BE2C (cell line): ENCODE measurements around the gene SLC5A11.
A peak's percentile ranks its signal among the peaks of the same experiment; 100 is the strongest.

Source experiments
- DNase-seq: peaks from one replicate; pipeline ENCODE4 v3.0.0-alpha.2; 2020
- H3K27me3 ChIP-seq: fragments of 250-450 bp; sonication (Bioruptor Pico); 2 replicates; pipeline ENCODE4 v1.5.1; 2020; ENCODE audit warnings: mild to moderate bottlenecking
- H3K36me3 ChIP-seq: fragments of 250-450 bp; sonication (Bioruptor Pico); 2 replicates; pipeline ENCODE4 v1.5.1; 2020; ENCODE audit warnings: mild to moderate bottlenecking
- H3K4me1 ChIP-seq: fragments of 250-450 bp; sonication (Bioruptor Pico); 2 replicates; pipeline ENCODE4 v1.5.1; 2020
- H3K4me3 ChIP-seq: 2 replicates; pipeline ENCODE4 v1.5.1; 2011; ENCODE audit warnings: low read depth, low read length
- H3K9me3 ChIP-seq: fragments of 250-450 bp; sonication (Bioruptor Pico); 2 replicates; pipeline ENCODE4 v1.5.1; 2020
- TF ChIP-seq, protein P1 (sequence below): IDR thresholded peaks from 2 replicates; pipeline ENCODE4 v1.5.1; 2012; ENCODE audit warnings: mild to moderate bottlenecking, low read depth, low read length

The SLC5A11 gene

DNA sequence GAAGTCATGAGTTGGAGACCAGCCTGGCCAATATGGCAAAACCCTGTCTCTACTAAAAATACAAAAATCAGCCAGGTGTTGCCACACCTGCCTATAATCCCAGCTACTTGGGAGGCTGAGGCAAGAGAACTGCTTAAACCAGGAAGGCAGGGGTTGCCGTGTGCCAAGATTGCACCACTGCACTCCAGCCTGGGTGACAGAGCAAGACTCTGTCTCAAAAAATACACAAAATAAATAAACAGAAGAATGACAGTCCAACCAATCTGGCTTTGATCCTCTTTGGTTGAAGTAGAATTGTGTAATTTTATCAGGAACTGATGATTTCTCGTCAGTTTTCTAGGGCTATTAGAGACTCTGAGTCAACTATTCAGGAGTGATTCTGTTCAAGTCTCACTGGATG is 79.4 kb downstream of the SLC5A11 start:
- TF ChIP-seq, protein P1, sequence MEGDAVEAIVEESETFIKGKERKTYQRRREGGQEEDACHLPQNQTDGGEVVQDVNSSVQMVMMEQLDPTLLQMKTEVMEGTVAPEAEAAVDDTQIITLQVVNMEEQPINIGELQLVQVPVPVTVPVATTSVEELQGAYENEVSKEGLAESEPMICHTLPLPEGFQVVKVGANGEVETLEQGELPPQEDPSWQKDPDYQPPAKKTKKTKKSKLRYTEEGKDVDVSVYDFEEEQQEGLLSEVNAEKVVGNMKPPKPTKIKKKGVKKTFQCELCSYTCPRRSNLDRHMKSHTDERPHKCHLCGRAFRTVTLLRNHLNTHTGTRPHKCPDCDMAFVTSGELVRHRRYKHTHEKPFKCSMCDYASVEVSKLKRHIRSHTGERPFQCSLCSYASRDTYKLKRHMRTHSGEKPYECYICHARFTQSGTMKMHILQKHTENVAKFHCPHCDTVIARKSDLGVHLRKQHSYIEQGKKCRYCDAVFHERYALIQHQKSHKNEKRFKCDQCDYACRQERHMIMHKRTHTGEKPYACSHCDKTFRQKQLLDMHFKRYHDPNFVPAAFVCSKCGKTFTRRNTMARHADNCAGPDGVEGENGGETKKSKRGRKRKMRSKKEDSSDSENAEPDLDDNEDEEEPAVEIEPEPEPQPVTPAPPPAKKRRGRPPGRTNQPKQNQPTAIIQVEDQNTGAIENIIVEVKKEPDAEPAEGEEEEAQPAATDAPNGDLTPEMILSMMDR, result no peak
- Histone ChIP-seq H3K9me3 (no peaks in the 10 kb centered on the region), H3K4me1 (no peaks in the 10 kb centered on the region), H3K27me3 (no peaks in the 10 kb centered on the region), H3K36me3 (peaks cover 19% of the 10 kb centered on the region), H3K4me3 (no peak overlapping the region)
- DNase-seq, result no peak

DNA sequence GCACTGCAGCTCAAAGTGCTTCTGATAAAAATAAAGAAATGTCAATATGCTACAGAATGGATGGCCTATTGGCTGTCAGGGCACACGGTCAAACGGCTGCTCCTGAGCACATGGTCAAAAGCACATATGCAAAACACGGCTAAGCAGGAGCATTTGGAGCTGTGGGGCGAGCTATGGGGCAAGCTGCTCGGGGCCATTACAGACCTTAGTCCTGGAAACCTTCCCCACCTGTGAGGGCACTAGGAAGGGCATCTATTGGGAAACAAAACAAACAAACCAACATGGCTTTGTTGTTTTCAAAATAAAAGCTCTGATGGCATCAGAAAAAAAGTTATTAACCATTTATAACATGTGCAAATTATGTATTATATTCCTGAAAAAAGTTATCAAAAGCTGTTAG is 83.6 kb downstream of the SLC5A11 start:
- H3K4me3 ChIP-seq, result no peak overlapping the region
- peaks cover 19% of the 10 kb centered on the region for H3K36me3 ChIP-seq
- no peaks in the 10 kb centered on the region for H3K4me1 ChIP-seq
- no peaks in the 10 kb centered on the region for H3K27me3 ChIP-seq
- DNase-seq, result no peak
- H3K9me3 ChIP-seq, result no peaks in the 10 kb centered on the region
- TF ChIP-seq, protein P1, result no peak

DNA sequence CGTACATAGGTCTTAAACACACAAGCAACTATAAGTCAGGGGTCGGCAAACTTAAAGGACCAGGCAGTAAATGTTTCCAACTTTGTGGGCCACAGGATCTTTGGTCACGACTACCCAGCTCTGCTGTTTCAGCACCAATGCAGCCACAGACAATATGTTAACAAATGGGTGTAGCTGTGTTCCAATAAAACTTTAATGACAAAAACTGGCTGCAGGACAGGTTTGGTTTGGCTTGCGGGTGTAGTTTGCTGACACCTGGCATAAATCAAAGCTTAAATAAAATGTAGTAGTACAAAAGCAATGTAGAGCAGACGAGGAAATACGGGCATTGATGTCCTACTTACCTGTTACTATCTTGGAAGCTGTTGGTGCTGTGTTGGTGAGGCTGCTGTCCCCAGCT is 84.7 kb downstream of the SLC5A11 start:
- no peak overlapping the region for H3K4me3 ChIP-seq
- H3K9me3 ChIP-seq, result no peaks in the 10 kb centered on the region
- no peaks in the 10 kb centered on the region for H3K4me1 ChIP-seq
- no peak for DNase-seq
- peaks cover 22% of the 10 kb centered on the region for H3K36me3 ChIP-seq
- TF ChIP-seq, protein P1, result no peak
- no peaks in the 10 kb centered on the region for H3K27me3 ChIP-seq

DNA sequence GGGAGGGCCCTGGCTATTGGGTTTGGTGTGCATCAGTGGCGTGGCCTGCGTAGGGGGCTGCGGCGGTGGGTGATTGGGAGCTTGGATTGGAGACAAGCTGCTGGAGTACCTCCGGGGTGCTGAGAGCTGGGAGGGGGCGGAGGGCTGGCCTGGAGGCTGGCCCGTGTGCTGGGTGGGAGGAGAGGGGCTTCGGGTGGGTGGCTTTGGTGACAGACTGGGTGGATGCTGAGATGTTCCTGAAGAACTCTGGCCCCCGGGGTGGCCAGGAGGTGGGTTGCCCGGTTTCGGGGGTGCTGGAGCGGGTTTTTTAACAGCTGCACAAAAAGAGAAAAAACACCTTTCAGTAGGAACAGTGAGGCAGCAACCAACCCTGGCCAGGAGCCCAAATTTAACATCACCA is 85.3 kb downstream of the SLC5A11 start:
- TF ChIP-seq, protein P1, result no peak
- H3K27me3 ChIP-seq, result no peaks in the 10 kb centered on the region
- H3K36me3 ChIP-seq, result peaks cover 24% of the 10 kb centered on the region
- H3K4me1 ChIP-seq, result peaks cover 3% of the 10 kb centered on the region
- H3K4me3 ChIP-seq, result no peak overlapping the region
- DNase-seq, result no peak
- no peaks in the 10 kb centered on the region for H3K9me3 ChIP-seq

DNA sequence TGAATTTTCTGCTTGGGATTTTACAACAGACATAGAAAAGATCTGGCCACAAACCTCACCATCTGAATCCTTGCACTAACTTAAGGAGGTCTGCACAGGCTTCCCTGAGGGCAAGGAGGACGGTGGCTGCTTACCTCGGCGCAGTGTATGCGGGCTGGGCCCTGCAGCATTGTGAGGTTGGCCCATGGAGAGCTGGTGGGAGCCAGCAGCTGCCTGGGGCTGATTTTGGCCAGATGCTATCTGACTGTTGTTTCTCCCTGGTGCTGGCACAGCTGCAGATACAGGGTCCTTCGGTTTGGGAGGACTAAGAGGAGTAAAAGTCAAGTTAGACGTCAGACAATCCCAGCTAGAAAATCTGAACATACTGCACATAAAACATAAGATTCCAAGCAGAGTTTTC is 89.6 kb downstream of the SLC5A11 start:
- peaks cover 23% of the 10 kb centered on the region for H3K36me3 ChIP-seq
- TF ChIP-seq, protein P1, result no peak
- H3K4me1 ChIP-seq, result peaks cover 5% of the 10 kb centered on the region
- H3K9me3 ChIP-seq, result no peaks in the 10 kb centered on the region
- no peaks in the 10 kb centered on the region for H3K27me3 ChIP-seq
- DNase-seq, result peak; percentile 56
- H3K4me3 ChIP-seq, result no peak overlapping the region

DNA sequence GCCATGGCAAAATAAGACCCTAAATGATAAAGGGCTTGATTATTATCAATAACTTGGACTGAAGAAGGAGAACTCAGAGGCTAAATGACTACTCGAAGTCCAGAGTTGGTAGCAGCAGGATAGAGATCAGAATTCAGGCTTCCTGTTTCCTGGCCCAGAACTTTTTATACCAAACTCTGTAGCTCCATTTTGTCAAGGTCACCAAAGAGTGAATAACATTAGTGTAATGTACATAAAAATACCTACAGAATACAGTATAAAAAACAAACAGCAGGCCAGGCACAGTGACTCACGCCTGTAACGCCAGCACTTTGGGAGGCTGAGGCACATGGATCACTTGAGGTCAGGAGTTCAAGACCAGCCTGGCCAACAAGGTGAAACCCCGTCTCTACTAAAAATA is 90.4 kb downstream of the SLC5A11 start:
- H3K4me1 ChIP-seq, result peaks cover 5% of the 10 kb centered on the region
- H3K27me3 ChIP-seq, result no peaks in the 10 kb centered on the region
- no peak for DNase-seq
- TF ChIP-seq, protein P1, result no peak
- no peak overlapping the region for H3K4me3 ChIP-seq
- peaks cover 19% of the 10 kb centered on the region for H3K36me3 ChIP-seq
- H3K9me3 ChIP-seq, result no peaks in the 10 kb centered on the region
